GM21526 (cell line): Measurements from ENCODE around the gene GPR35.
"Not testable (repeated sequence)": the region's sequence is repeated elsewhere in the genome, so short reads cannot be mapped to it uniquely, and the experiment has no call there.

Source experiments
- ATAC-seq: cut with Tn5 transposase; IDR thresholded peaks from one replicate; pipeline ENCODE4 v1.9.1; 2021; ENCODE audit warnings: moderate library complexity; ENCODE audit not compliant: unreplicated experiment, low FRiP score

Gene GPR35

DNA sequence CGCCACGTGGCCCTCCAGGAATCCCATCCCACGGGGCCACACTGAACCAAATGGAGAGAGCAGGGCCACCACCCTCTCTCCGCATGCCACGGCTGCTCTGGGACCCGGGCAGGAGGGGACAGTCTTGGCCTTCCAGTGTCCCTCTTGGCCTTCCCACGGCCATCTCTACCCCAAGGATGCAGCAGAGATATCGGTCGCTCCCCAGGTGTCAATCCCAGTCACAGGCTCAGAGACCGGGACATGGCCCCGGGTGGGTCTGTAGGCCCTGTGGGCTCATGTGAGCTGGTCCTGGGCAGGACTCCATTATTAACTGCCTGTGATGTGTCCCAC, 23.5 kb upstream of the GPR35 start:
- ATAC-seq, result no peak

DNA sequence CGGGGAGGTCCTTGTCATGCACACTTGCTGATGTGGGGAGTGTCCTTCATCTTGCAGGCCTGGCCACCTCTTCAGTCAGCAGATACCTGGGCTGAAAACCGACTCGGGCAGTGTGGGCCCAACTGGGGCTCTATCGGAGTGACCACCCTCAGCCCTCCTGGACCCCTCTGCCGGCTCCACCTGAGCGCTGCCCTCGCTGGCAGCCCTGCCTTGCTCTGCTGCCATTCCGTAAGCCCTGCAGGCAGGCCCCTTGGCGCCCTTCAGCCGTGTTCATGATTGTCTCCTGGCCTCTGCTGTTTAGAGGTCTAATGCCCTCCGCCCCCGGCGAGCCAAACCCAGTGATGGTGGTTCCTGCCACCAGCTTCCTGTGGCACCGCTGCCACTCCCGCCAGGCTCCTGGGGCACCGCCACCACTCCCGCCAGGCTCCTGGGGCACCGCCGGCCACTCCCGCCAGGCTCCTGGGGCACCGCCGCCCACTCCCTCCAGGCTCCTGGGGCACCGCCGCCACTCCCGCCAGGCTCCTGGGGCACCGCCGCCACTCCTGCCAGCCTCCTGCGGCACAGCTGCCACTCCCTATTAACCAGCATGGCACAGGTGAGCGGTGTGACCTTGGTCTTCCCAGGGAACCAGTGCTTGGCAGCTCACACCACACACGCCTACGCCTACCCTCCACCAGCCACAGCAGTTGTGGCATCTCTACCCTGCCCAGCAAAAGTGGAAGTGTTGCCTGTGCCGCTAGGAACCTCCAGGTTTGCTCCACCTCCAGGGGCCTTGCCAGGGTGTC, 22.8 kb upstream of the GPR35 start:
- ATAC-seq, result no peak

DNA sequence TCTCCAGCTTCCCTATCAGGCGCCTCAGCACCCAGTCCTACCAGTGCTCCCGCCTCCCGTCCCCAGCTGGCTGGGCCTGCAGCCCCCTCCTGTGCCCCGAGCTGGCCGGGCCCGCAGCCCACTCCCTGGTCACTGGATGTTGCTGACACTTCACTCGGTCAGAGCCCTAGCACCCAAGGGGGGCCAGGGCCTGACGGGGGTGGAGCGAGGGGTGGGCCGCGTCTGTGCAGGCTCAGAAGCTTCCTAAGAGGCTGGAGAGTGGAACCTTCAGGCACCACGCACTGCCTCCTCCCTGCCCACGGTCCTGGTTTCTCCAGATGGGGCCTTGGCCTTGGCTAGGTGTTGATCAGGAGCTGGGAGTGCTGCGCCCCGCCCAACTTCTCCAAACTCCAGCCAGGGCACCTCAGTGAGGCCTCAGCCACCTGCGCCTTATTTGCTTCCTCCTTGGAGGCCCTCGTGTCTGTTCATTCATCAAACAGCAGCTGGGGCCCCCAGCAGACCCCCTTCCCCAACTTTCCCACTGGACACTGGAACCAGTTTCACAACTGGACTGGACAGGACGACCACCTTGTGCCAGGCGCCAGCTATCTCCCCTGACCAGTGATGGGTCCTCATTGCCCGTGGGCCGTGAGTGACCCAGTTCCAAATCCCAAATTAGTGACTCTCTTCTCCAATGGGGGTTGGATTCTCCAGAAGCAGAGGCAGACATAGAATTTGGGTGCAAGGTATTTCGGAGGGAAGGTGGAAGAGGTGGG, 22.0 kb upstream of the GPR35 start:
- ATAC-seq, result no peak

GRCh38 chr2:240603846-240604245, 21.4 kb upstream of the GPR35 start:
- ATAC-seq, result no peak

GRCh38 chr2:240604291-240604938, 20.9 kb upstream of the GPR35 start:
- ATAC-seq, result no peak

DNA sequence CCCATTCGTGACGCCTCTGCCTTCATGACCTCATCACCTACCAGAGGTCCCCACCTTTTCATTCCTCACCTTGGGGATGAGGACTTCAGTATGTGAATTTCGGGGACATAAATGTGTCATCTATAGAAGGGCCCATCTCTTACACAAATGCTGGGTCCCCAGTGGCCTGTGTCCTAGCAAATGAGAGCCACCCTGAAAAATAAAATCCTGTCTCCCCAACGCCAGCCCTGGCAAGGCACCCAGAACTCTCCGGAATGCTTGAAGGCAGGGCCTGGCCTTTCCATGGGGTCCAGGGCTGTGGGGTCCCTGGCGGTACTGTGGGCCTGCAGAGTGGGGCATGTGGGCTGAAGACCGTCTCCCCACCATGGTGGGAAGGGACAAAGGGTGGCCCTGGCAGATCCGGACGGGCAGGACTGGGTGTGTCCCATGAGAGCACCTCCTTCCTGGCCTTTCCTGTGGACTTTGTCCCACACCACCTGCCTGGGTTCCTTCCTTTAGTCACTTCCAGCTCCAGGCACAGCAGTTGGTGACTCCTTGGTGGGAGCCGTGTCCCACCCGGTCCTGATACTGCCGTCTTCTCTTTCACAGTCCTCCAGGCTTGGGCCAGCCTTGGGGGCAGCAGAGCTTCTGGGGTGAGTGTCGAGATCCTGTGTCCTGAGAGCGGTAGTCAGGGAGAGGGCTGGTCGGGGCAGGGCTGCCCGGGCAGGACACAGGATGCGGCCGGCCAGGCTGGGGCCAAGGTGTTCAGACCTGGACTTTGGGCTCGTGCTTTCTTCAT, 20.2 kb upstream of the GPR35 start:
- no peak for ATAC-seq

DNA sequence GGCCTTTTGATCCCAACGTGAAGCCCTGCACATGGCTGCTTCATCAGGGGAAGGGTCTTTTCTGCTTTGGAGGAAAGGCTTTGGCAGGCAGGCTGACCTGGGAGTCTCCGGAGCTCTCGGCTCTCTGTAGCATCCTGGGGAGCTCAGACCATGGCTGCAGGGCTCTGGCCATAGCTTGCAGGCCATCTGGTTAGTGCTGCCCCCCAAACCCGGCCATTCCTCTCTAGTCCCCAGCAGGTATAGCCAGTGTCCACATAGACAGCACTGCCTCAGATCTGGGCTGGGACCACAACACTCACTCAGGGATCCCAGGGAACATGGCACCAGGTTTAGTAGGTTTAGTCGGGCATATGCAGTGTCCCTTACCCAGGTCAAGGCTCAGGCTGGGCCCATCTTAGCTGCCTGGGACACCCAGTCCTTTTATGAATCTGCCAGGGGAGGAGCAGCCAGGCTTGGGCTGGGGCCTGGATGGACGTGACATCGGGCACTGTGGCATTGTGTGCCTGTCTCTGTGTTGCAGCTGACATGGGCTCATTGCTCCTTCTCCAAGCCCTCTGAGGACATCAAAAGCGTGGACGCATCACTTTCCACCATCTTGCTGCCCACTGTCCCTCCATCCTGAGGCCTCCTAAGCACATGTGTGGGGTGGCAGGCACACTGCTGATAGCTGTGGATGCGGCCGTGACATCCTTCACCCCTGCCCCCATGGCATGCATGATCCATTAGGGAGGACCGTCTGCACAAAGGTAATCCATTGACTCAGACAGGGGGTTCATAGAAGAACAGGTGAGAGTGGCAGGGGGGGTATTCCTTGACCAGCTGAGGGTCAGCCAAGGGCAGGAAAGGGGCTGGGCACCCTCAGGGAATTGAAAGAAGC, 19.2 kb upstream of the GPR35 start:
- no peak for ATAC-seq

DNA sequence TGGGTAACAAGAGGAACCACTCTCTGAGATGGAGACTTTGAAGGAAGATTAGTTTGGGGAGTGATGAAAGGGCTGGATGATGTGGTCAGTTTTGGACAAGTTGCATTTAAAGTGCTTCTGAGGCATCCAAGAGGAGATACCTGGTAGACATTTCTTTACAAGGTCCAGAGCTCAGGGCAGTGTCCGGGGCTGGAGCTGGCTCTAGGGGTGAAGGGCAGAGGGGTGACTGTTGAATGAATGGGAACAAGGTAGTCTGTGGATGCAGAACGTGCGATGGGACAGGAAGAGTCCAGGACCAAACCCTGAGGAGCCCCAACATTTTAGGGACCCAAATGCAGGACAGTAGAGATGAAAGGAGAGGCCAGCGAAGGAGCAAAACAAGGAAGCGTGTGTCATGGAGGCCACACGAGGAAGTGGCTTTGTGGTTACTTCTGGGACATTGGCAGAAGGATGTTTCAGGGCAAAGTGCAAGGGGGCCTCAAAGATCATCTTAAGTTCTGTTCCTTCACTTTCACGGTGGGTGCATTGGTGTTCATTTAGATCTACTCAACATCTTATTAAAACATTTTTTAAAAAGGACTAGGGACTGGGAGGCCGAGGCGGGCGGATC, 13.6 kb upstream of the GPR35 start:
- ATAC-seq, result no peak

DNA sequence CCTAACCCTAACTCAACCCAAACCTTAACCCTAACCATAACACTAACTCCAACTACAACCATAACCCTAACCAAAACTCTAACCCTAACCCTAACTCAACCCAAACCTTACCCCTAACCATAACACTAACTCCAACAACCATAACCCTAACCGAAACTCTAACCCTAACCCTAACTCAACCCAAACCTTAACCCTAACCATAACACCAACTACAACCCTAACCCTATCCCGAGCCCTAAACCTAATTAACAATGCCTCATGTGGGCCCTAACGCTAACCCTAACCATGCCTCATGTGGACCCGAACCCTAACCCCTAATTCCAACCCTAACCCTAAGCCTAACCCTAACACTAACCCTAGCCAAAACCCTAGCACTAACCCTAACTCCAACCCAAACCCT, 11.5 kb upstream of the GPR35 start:
- ATAC-seq, result no peak

- no peak for ATAC-seq
These were observed 10.9 kb upstream of the GPR35 start for GRCh38 chr2:240614391-240614790.

DNA sequence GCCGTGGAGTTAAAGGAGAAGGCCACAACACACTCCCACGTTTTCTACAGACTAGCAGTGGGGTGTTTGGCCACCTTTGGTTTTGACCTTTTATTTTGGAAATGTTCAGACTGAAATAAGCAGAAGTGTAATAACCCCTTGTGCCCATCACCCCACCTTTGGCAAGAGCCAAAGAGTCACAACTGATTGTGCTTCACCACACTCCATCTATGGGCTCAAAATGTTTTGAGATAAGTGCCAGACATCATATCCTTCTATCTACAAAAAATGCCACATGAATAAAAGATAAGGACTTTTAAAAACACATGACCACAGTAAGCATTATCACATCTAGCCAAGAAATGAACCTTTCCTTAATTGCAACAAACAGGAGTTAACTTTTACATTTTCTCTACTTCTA, 9.9 kb upstream of the GPR35 start:
- no peak for ATAC-seq

- no peak for ATAC-seq
These were observed 9.3 kb upstream of the GPR35 start for GRCh38 chr2:240615820-240616547.

- not testable (repeated sequence) for ATAC-seq
These were observed 8.2 kb upstream of the GPR35 start for GRCh38 chr2:240616860-240617666.

GRCh38 chr2:240618776-240619175, 6.5 kb upstream of the GPR35 start:
- ATAC-seq, result no peak

GRCh38 chr2:240619506-240620148, 5.7 kb upstream of the GPR35 start:
- ATAC-seq, result no peak

DNA sequence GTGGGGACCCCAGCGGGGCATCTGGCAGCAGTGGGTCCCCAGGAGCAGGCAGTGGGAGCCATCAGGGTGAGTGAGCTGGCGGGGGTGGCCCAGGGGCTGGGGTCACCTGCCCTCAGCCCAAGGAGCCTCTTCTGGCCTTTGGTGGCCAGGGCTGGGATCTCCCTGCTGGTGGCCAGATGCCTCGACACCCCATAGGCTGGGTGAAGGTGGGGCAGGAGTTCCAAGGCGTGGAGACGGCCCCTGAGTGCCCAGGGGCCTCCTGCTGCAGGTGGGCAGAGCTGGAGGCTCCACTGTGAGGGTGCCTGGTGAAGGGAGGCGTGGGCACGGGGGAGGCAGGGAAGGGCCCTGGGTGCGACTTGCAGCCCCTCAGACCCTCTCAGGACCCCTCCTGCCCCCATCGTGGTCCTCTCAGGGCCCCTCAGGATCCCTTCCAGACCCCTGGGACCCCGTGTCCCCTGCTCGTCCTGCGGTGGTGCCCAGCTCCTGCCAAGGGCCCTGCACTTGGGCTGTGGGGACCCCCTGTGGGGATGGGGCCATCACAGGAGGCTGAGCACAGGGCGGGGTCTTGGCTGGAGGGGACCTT, 5.0 kb upstream of the GPR35 start:
- ATAC-seq, result no peak

- ATAC-seq, result no peak
These were observed 4.4 kb upstream of the GPR35 start for GRCh38 chr2:240620859-240621258.
